ENCODE measurements around the gene CDC42BPA. TPM values are rescaled to one million over a fixed set of nuclear protein-coding genes. Genes with fewer than 3 reads are reported as not detected.
A peak's percentile ranks its signal among the peaks of the same experiment; 100 is the strongest.

CDC42BPA gene
- total RNA-seq, 1 experiment from 2014 or later: 25.2 TPM

DNA sequence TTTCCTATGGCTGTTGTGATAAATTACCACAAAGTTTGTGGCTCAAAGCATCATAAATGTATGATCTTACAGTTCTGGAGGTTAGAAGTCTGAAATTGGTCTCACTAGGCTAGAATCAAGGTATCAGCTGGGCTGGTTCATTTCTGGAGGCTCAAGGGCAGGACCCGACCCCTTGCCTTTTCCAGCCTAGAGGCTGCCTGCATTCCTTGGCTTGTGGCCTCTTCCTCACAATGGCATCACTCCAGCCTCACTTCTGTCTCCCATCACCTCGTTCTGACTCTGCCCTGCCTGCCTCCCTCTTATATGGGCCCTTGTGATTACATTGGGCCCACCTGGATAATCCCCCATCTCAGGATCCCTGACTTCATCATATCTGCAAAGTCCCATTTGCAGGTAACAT, 370.2 kb downstream of the CDC42BPA start (continued):
- TF ChIP-seq, protein P1, sequence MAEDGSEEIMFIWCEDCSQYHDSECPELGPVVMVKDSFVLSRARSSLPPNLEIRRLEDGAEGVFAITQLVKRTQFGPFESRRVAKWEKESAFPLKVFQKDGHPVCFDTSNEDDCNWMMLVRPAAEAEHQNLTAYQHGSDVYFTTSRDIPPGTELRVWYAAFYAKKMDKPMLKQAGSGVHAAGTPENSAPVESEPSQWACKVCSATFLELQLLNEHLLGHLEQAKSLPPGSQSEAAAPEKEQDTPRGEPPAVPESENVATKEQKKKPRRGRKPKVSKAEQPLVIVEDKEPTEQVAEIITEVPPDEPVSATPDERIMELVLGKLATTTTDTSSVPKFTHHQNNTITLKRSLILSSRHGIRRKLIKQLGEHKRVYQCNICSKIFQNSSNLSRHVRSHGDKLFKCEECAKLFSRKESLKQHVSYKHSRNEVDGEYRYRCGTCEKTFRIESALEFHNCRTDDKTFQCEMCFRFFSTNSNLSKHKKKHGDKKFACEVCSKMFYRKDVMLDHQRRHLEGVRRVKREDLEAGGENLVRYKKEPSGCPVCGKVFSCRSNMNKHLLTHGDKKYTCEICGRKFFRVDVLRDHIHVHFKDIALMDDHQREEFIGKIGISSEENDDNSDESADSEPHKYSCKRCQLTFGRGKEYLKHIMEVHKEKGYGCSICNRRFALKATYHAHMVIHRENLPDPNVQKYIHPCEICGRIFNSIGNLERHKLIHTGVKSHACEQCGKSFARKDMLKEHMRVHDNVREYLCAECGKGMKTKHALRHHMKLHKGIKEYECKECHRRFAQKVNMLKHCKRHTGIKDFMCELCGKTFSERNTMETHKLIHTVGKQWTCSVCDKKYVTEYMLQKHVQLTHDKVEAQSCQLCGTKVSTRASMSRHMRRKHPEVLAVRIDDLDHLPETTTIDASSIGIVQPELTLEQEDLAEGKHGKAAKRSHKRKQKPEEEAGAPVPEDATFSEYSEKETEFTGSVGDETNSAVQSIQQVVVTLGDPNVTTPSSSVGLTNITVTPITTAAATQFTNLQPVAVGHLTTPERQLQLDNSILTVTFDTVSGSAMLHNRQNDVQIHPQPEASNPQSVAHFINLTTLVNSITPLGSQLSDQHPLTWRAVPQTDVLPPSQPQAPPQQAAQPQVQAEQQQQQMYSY (CRISPR knock-in tag; IDR thresholded peaks at IDR 0.05): no peak
- TF ChIP-seq ZNF219 (CRISPR knock-in tag; IDR thresholded peaks at IDR 0.05; ENCODE audit: borderline replicate concordance) (no peak), STAT6 (CRISPR knock-in tag; conservative IDR thresholded peaks at IDR 0.05; ENCODE audit: low read depth) (no peak), NFE2L1 (CRISPR knock-in tag; IDR thresholded peaks at IDR 0.05) (no peak), MYBL2 (CRISPR knock-in tag; IDR thresholded peaks at IDR 0.05) (no peak)
- TF ChIP-seq, protein P2, sequence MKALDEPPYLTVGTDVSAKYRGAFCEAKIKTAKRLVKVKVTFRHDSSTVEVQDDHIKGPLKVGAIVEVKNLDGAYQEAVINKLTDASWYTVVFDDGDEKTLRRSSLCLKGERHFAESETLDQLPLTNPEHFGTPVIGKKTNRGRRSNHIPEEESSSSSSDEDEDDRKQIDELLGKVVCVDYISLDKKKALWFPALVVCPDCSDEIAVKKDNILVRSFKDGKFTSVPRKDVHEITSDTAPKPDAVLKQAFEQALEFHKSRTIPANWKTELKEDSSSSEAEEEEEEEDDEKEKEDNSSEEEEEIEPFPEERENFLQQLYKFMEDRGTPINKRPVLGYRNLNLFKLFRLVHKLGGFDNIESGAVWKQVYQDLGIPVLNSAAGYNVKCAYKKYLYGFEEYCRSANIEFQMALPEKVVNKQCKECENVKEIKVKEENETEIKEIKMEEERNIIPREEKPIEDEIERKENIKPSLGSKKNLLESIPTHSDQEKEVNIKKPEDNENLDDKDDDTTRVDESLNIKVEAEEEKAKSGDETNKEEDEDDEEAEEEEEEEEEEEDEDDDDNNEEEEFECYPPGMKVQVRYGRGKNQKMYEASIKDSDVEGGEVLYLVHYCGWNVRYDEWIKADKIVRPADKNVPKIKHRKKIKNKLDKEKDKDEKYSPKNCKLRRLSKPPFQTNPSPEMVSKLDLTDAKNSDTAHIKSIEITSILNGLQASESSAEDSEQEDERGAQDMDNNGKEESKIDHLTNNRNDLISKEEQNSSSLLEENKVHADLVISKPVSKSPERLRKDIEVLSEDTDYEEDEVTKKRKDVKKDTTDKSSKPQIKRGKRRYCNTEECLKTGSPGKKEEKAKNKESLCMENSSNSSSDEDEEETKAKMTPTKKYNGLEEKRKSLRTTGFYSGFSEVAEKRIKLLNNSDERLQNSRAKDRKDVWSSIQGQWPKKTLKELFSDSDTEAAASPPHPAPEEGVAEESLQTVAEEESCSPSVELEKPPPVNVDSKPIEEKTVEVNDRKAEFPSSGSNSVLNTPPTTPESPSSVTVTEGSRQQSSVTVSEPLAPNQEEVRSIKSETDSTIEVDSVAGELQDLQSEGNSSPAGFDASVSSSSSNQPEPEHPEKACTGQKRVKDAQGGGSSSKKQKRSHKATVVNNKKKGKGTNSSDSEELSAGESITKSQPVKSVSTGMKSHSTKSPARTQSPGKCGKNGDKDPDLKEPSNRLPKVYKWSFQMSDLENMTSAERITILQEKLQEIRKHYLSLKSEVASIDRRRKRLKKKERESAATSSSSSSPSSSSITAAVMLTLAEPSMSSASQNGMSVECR (CRISPR knock-in tag; IDR thresholded peaks at IDR 0.05; ENCODE audit: borderline replicate concordance): no peak

DNA sequence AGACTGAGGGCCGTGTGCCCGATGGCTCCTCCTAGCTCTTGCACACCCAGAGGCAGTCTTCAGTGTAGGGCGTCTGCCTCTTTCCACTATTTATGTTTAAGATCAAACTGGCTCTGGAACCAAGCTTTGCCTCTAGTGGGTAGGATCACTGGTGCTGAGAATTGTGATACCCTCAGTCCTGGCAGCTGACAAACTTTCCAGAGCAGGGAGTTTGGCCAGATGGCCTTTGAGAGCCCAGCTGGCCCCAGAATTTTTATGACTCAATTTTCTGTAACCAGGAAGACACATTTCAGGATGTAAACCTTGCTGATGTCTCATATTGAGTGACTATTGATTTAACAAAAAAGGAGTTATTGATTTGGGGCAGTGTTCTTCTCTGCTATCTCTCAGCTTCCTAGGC, 371.5 kb downstream of the CDC42BPA start:
- Mint-ChIP-seq H3K4me1 (peaks cover 48% of the 10 kb centered on the region), H3K9me3 (peaks cover 8% of the 10 kb centered on the region), H3K27ac (peak overlapping the region; percentile 9; the same call in 1 of the 2 replicates), H3K4me3 (no peak overlapping the region), H3K36me3 (peaks cover 4% of the 10 kb centered on the region), H3K27me3 (ENCODE audit: low read depth) (no peaks in the 10 kb centered on the region)
- DNase-seq (ENCODE audit: low spot score) (no peak), ATAC-seq (no peak)
- TF ChIP-seq ZNF532 (CRISPR knock-in tag; IDR thresholded peaks at IDR 0.05; ENCODE audit: borderline replicate concordance) (no peak), HMGA2 (CRISPR knock-in tag; IDR thresholded peaks at IDR 0.05) (no peak), RORB (CRISPR knock-in tag; IDR thresholded peaks at IDR 0.05) (no peak), E2F1 (CRISPR knock-in tag; IDR thresholded peaks at IDR 0.05) (no peak), ZNF263 (CRISPR knock-in tag; IDR thresholded peaks at IDR 0.05; ENCODE audit: low read depth) (no peak), AFF4 (CRISPR knock-in tag; IDR thresholded peaks at IDR 0.05; ENCODE audit: borderline replicate concordance) (no peak)
- TF ChIP-seq, protein P3, sequence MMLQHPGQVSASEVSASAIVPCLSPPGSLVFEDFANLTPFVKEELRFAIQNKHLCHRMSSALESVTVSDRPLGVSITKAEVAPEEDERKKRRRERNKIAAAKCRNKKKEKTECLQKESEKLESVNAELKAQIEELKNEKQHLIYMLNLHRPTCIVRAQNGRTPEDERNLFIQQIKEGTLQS (CRISPR knock-in tag; conservative IDR thresholded peaks at IDR 0.05): no peak
- ChIA-PET POLR2A (no interaction called here), CTCF (no interaction called here)
